Spleen (tissue), 11 donors: Measurements from ENCODE around the gene OXTR. TPM values are rescaled to one million over a fixed set of nuclear protein-coding genes. Genes with fewer than 3 reads are reported as not detected.

ENCODE experiments used
- DNase-seq: peaks from one replicate; pipeline ENCODE4 v3.0.0-alpha.2; 2020
- H3K27ac ChIP-seq, 8 donors: fragments of 200-600 bp; sonication (generic) in 7 of 8; 1 replicate in 4 of 8; 2 replicates in 4 of 8; pipeline versions ENCODE4 v1.5.0 to v1.8.0; 2016 to 2021; ENCODE audit warnings: inconsistent platforms in 4 of 8, mild to moderate bottlenecking in 4 of 8, moderate library complexity in 1 of 8
- H3K27me3 ChIP-seq, 7 donors: fragments of 200-600 bp; sonication (generic) in 6 of 7; replicated peaks in 1 of 7; 1 replicate in 4 of 7; 2 replicates in 3 of 7; pipeline versions ENCODE4 v1.5.0 to v1.8.0; 2016 to 2021; ENCODE audit warnings: inconsistent platforms in 3 of 7, mild to moderate bottlenecking in 1 of 7
- H3K36me3 ChIP-seq, 6 donors: fragments of 200-600 bp; sonication (generic) in 5 of 6; 1 replicate in 4 of 6; 2 replicates in 2 of 6; pipeline versions ENCODE4 v1.5.0 to v1.8.0; 2016 to 2021; ENCODE audit warnings: inconsistent platforms in 2 of 6
- H3K4me1 ChIP-seq, 6 donors: fragments of 200-600 bp; sonication (generic) in 5 of 6; 1 replicate in 3 of 6; 2 replicates in 3 of 6; pipeline versions ENCODE4 v1.5.0 to v1.8.0; 2016 to 2021; ENCODE audit warnings: inconsistent platforms in 3 of 6
- H3K4me3 ChIP-seq, 8 donors: fragments of 200-600 bp; sonication (generic) in 7 of 8; 1 replicate in 4 of 8; 2 replicates in 4 of 8; pipeline versions ENCODE4 v1.5.0 to v1.8.0; 2016 to 2021; ENCODE audit warnings: inconsistent platforms in 4 of 8, mild to moderate bottlenecking in 4 of 8, moderate library complexity in 2 of 8
- H3K9me3 ChIP-seq, 8 donors: fragments of 200-600 bp; sonication (generic) in 7 of 8; 1 replicate in 4 of 8; 2 replicates in 4 of 8; pipeline versions ENCODE4 v1.5.0 to v1.8.0; 2016 to 2021; ENCODE audit warnings: inconsistent platforms in 4 of 8
- CTCF ChIP-seq, 11 experiments: fragments of 200-600 bp in 7 of 11; fragments of 450-650 bp in 4 of 11; sonication (generic) in 4 of 11; IDR thresholded peaks in 8 of 11; conservative IDR thresholded peaks in 3 of 11; 1 replicate in 7 of 11; 2 replicates in 4 of 11; pipeline versions ENCODE4 v1.4.0 to v1.8.0; 2016 to 2021; ENCODE audit warnings: antibody characterized with exemption in 11 of 11, inconsistent platforms in 4 of 11, mild to moderate bottlenecking in 1 of 11
- POLR2A ChIP-seq, 3 donors: fragments of 450-650 bp; IDR thresholded peaks; one replicate each; pipeline ENCODE4 v1.5.1; 2017; ENCODE audit warnings: antibody characterized with exemption in 3 of 3, mild to moderate bottlenecking in 1 of 3
- POLR2AphosphoS5 ChIP-seq, 3 donors: sonication (generic); formaldehyde crosslinking; IDR thresholded peaks; one replicate each; pipeline ENCODE4 v1.5.1; 2017; ENCODE audit warnings: antibody characterized with exemption in 3 of 3
- WGBS, 5 donors: extraction: QIAGEN DNeasy Blood & Tissue Kit in 3 of 5; methylation state at CpG; one replicate each; pipeline versions ENCODE4 v1.1.5 to v1.1.7; 2013 to 2018; 5-methylcytosine and 5-hydroxymethylcytosine counted together
- intact Hi-C: fragments of 100-400 bp; cut with DNase I; formaldehyde crosslinking; loops from one replicate; pipeline ENCODE4 v1.15.0; 2023; ENCODE audit warnings: low total_unique reads
- polyA plus RNA-seq, 3 donors: library from polyadenylated mRNA; stranded (reverse); fragments of 200-250 nt; gene quantifications; one replicate each; pipeline ENCODE4 v1.2.1, GENCODE V29; 2013
- total RNA-seq, 7 donors: library from RNA; depleted of rRNA in 3 of 7; stranded (reverse); fragments of >200 nt in 3 of 7; fragmentation: NEBNext Ultra II Directional in 4 of 7; extraction: Animal tissue kit (Norgen Biotek cat#: 25700) in 4 of 7; gene quantifications; one replicate each; pipeline versions ENCODE4 v1.1.0 to v1.2.1, GENCODE V29; 2016 to 2021
- donor health status: healthy with polysubstance abuse.
- donor health status: DM: no; HTN: no; CAD: no; lungs with moderate emphysema.
- donor health status: DM: no; HTN: no; CAD: no.
- donor health status: Bipolar disorder and iron deficiency.
- donor health status: healthy.
- donor health status: DM: no; HTN: no; CAD: no.
- donor health status: DM: yes; HTN: yes; CAD: no.

OXTR gene
- total and polyA plus RNA-seq, 10 donors, result 0.19 to 1.4 (median 0.43) TPM

- Histone ChIP-seq H3K4me1 (peaks cover 11 to 31% (median 26%) of the 10 kb centered on the region in 6 donors), H3K9me3 (no peaks in the 10 kb centered on the region), H3K27ac (no peak overlapping the region), H3K4me3 (peak overlapping the region in 7 of 8 donors; percentile 25 to 65 (median 35)), H3K36me3 (no peaks in the 10 kb centered on the region), H3K27me3 (peaks cover 0 to 49% (median 35%) of the 10 kb centered on the region in 7 donors)
- intact Hi-C loops, result no loop called here
- DNase-seq, result no peak
- 2 to 9% (median 6%) methylated on average over 26 to 36 of the region's 36 CpGs for WGBS, 5 donors
- TF ChIP-seq CTCF (IDR thresholded peaks at IDR 0.05 in 8 of 11, conservative IDR thresholded peaks at IDR 0.05 in 3 of 11) (no peak), POLR2AphosphoS5 (IDR thresholded peaks at IDR 0.05) (no peak), POLR2A (IDR thresholded peaks at IDR 0.05) (no peak)
Observed at GRCh38 chr3:8768364-8769087, 887 bp downstream of the OXTR start.

- DNase-seq, result no peak
- Histone ChIP-seq H3K27ac (no peak overlapping the region), H3K9me3 (no peaks in the 10 kb centered on the region), H3K4me1 (peaks cover 11 to 31% (median 26%) of the 10 kb centered on the region in 6 donors), H3K36me3 (no peaks in the 10 kb centered on the region), H3K27me3 (peaks cover 0 to 49% (median 35%) of the 10 kb centered on the region in 7 donors), H3K4me3 (peak overlapping the region in 7 of 8 donors; percentile 17 to 65 (median 35))
- TF ChIP-seq POLR2AphosphoS5 (IDR thresholded peaks at IDR 0.05), result no peak
- no peak for TF ChIP-seq POLR2A (IDR thresholded peaks at IDR 0.05)
- no peak for TF ChIP-seq CTCF (IDR thresholded peaks at IDR 0.05 in 8 of 11, conservative IDR thresholded peaks at IDR 0.05 in 3 of 11)
- WGBS, 5 donors, result 1 to 7% (median 4%) methylated on average over 30 to 74 of the region's 74 CpGs
- intact Hi-C loops, result no loop called here
Observed at GRCh38 chr3:8767667-8768363, 1.6 kb downstream of the OXTR start.

GRCh38 chr3:8767256-8767666, 2.2 kb downstream of the OXTR start:
- H3K27me3 ChIP-seq, result peaks cover 0 to 49% (median 35%) of the 10 kb centered on the region in 7 donors
- no peak for DNase-seq
- H3K36me3 ChIP-seq, result no peaks in the 10 kb centered on the region
- no peaks in the 10 kb centered on the region for H3K9me3 ChIP-seq
- intact Hi-C loops, result no loop called here
- TF ChIP-seq POLR2A (IDR thresholded peaks at IDR 0.05), result no peak
- TF ChIP-seq CTCF (IDR thresholded peaks at IDR 0.05 in 8 of 11, conservative IDR thresholded peaks at IDR 0.05 in 3 of 11), result no peak
- no peak for TF ChIP-seq POLR2AphosphoS5 (IDR thresholded peaks at IDR 0.05)
- 32 to 68% (median 44%) methylated on average over 30 to 37 of the region's 37 CpGs for WGBS, 5 donors
- peaks cover 11 to 31% (median 26%) of the 10 kb centered on the region in 6 donors for H3K4me1 ChIP-seq
- peak overlapping the region in 5 of 8 donors; percentile 17 to 65 (median 44) for H3K4me3 ChIP-seq
- H3K27ac ChIP-seq, result no peak overlapping the region

GRCh38 chr3:8766148-8766547, 3.3 kb downstream of the OXTR start:
- WGBS, 5 donors, result 83 to 98% (median 91%) methylated on average over 2 of the region's 2 CpGs
- Histone ChIP-seq H3K4me3 (no peak overlapping the region), H3K9me3 (no peaks in the 10 kb centered on the region), H3K4me1 (peaks cover 11 to 31% (median 26%) of the 10 kb centered on the region in 6 donors), H3K27me3 (peaks cover 0 to 47% (median 35%) of the 10 kb centered on the region in 7 donors), H3K27ac (no peak overlapping the region), H3K36me3 (no peaks in the 10 kb centered on the region)
- no peak for TF ChIP-seq POLR2AphosphoS5 (IDR thresholded peaks at IDR 0.05)
- no peak for TF ChIP-seq CTCF (IDR thresholded peaks at IDR 0.05 in 8 of 11, conservative IDR thresholded peaks at IDR 0.05 in 3 of 11)
- TF ChIP-seq POLR2A (IDR thresholded peaks at IDR 0.05), result no peak
- no peak for DNase-seq
- intact Hi-C loops, result no loop called here
